Endothelial cell of umbilical vein (primary cell): ENCODE measurements around the gene PRIM2. TPM values are rescaled to one million over a fixed set of nuclear protein-coding genes. Genes with fewer than 3 reads are reported as not detected.
"Not testable (repeated sequence)": the region's sequence is repeated elsewhere in the genome, so short reads cannot be mapped to it uniquely, and the experiment has no call there.

Experiments
- BruUV-seq: library from RNA; stranded (reverse); fragments of 400-500 nt; replicated peaks from 2 replicates; lab custom pipeline; 2021; lab: Mats Ljungman, UMichigan
- CTCF ChIA-PET: fragments of 300-600, 350-600 bp; sonication (Branson Sonifier 250); formaldehyde crosslinking; loops from one replicate; lab custom pipeline; 2021; ENCODE audit warnings: antibody characterized with exemption, inconsistent platforms; lab: Charles Lee
- POLR2A ChIA-PET: fragments of 300-600, 350-600 bp; sonication (Branson Sonifier 250); formaldehyde crosslinking; loops from one replicate; lab custom pipeline; 2021; ENCODE audit warnings: antibody characterized with exemption, inconsistent platforms; lab: Charles Lee
- DNase-seq: peaks from one replicate; pipeline ENCODE4 v3.0.0-alpha.2; 2011; ENCODE audit warnings: low read depth, low spot score
- FAIRE-seq: peaks from 2 replicates; lab custom pipeline; 2011; peaks lifted over from hg19 to GRCh38; lab: Jason Lieb, UNC
- H2AFZ ChIP-seq: 2 replicates; pipeline ENCODE4 v1.6.0; 2012; ENCODE audit warnings: low read depth, low read length, control low read depth, inconsistent platforms
- H3K27ac ChIP-seq: 2 replicates; pipeline ENCODE4 v1.5.1; 2011; ENCODE audit warnings: low read depth, mild to moderate bottlenecking, control low read depth, low read length, moderate library complexity; ENCODE audit not compliant: insufficient read depth
- H3K27me3 ChIP-seq, 2 experiments: 2 replicates each; pipeline versions ENCODE4 v1.6.0 to v1.6.1; 2011; ENCODE audit warnings: low read length in 2 of 2, mixed read lengths in 1 of 2; ENCODE audit not compliant: control insufficient read depth in 2 of 2, insufficient read depth in 2 of 2
- H3K36me3 ChIP-seq, 2 experiments: 2 replicates in 1 of 2; 3 replicates in 1 of 2; pipeline ENCODE4 v1.5.1; 2011; ENCODE audit warnings: low read length in 2 of 2, mild to moderate bottlenecking in 1 of 2, moderate library complexity in 1 of 2; ENCODE audit not compliant: control insufficient read depth in 2 of 2, insufficient read depth in 2 of 2; ENCODE audit errors: extremely low read depth in 1 of 2
- H3K4me1 ChIP-seq: 3 replicates; pipeline ENCODE4 v1.5.1; 2011; ENCODE audit warnings: mild to moderate bottlenecking, low read length; ENCODE audit not compliant: control insufficient read depth, insufficient read depth; ENCODE audit errors: extremely low read depth
- H3K4me2 ChIP-seq: 2 replicates; pipeline ENCODE4 v1.6.1; 2011; ENCODE audit warnings: low read length, control low read depth, mixed read lengths; ENCODE audit not compliant: insufficient read depth
- H3K4me3 ChIP-seq, 3 experiments: fragments of 200-600 bp in 1 of 3; sonication (generic), shearing (Covaris generic) in 1 of 3; replicated peaks in 1 of 3; 2 replicates each; pipeline ENCODE4 v1.5.1; 2011 to 2016; ENCODE audit warnings: control low read depth in 3 of 3, low read length in 3 of 3, mild to moderate bottlenecking in 2 of 3, inconsistent platforms in 1 of 3, low read depth in 1 of 3, moderate library complexity in 1 of 3; ENCODE audit not compliant: insufficient read depth in 1 of 3
- H3K79me2 ChIP-seq: 2 replicates; pipeline ENCODE4 v1.6.0; 2012; ENCODE audit warnings: low read length, inconsistent platforms; ENCODE audit not compliant: control insufficient read depth, insufficient read depth
- H3K9ac ChIP-seq: replicated peaks from 2 replicates; pipeline ENCODE3; 2011; ENCODE audit warnings: low read length, control low read depth; ENCODE audit not compliant: insufficient read depth; ENCODE audit errors: extremely low read depth
- H3K9me1 ChIP-seq: replicated peaks from 3 replicates; pipeline ENCODE4 v1.6.0; 2011; ENCODE audit warnings: mild to moderate bottlenecking, low read length; ENCODE audit not compliant: control insufficient read depth, insufficient read depth; ENCODE audit errors: extremely low read depth
- H3K9me3 ChIP-seq: replicated peaks from 2 replicates; pipeline ENCODE4 v1.5.1; 2012; ENCODE audit warnings: low read length, inconsistent platforms; ENCODE audit not compliant: control insufficient read depth, insufficient read depth
- H4K20me1 ChIP-seq: replicated peaks from 2 replicates; pipeline ENCODE3; 2011; ENCODE audit warnings: mild to moderate bottlenecking, low read length; ENCODE audit not compliant: control insufficient read depth, insufficient read depth; ENCODE audit errors: extremely low read depth
- dilution Hi-C: fragments of 300-500 bp; cut with MboI; formaldehyde crosslinking; loops from one replicate; pipeline ENCODE4 v1.15.0; 2019; ENCODE audit warnings: low sequenced_read_pairs; ENCODE audit not compliant: extremely low pct_ligation_motif_present
- intact Hi-C: fragments of 100-400 bp; cut with micrococcal nuclease; formaldehyde crosslinking; loops from one replicate; pipeline ENCODE4 v1.10.0; 2022
- polyA plus RNA-seq, 4 experiments: library from polyadenylated mRNA; depleted of rRNA in 3 of 4; stranded (reverse) in 3 of 4; unstranded in 1 of 4; fragments of >200 nt; gene quantifications; 2 replicates each; pipeline versions ENCODE4 v1.2.1 to v1.2.3, GENCODE V29; 2011 to 2012; ENCODE audit warnings: missing spikeins in 1 of 4
- total RNA-seq: library from RNA; stranded (reverse); gene quantifications from 2 replicates; pipeline ENCODE4 v1.2.3, GENCODE V29; 2021

The PRIM2 gene
- total and polyA plus RNA-seq, 2 donors (not counting 3 experiments of a cell fraction or from before 2014, with no cell fraction given): 5.3 to 21.0 TPM

GRCh38 chr6:57610612-57611011 is 293.2 kb downstream of the PRIM2 start:
- H3K9ac ChIP-seq, H3K36me3 ChIP-seq, BruUV-seq, H3K9me3 ChIP-seq, H2AFZ ChIP-seq, POLR2A ChIA-PET, H3K27me3 ChIP-seq, dilution Hi-C loops, intact Hi-C loops, H3K4me3 ChIP-seq, FAIRE-seq, DNase-seq, CTCF ChIA-PET, H3K27ac ChIP-seq, H3K9me1 ChIP-seq, H4K20me1 ChIP-seq, H3K4me2 ChIP-seq, H3K79me2 ChIP-seq, H3K4me1 ChIP-seq: not testable (repeated sequence)

GRCh38 chr6:57618959-57619358 is 301.5 kb downstream of the PRIM2 start:
- DNase-seq, H3K36me3 ChIP-seq, H3K4me3 ChIP-seq, H3K9me1 ChIP-seq, H3K27ac ChIP-seq, H3K4me1 ChIP-seq, H3K27me3 ChIP-seq, intact Hi-C loops, BruUV-seq, H3K9ac ChIP-seq, H2AFZ ChIP-seq, dilution Hi-C loops, H3K4me2 ChIP-seq, POLR2A ChIA-PET, CTCF ChIA-PET, H4K20me1 ChIP-seq, H3K79me2 ChIP-seq, H3K9me3 ChIP-seq, FAIRE-seq: not testable (repeated sequence)

DNA sequence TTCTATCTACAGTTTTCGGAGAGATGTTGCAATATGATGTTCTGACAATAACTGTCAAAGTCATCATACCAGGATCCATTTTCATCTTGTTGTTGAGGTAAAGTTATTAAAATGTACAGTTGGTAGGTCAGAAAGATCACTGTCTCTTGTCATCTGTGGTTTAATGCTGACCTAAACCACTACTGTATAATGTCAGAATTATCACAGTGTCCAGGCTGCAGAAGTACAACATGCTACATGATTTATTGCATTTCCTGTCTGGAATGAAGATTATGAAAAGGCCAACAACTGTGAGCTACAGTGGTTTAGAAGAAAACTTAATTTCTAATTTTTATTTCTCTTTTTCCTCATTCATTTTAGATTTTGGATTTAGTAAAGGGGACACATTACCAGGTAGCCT is 314.3 kb downstream of the PRIM2 start:
- H2AFZ ChIP-seq, H3K79me2 ChIP-seq, POLR2A ChIA-PET, H3K9me1 ChIP-seq, H4K20me1 ChIP-seq, H3K27ac ChIP-seq, H3K4me2 ChIP-seq, CTCF ChIA-PET, intact Hi-C loops, dilution Hi-C loops, H3K27me3 ChIP-seq, H3K9ac ChIP-seq, DNase-seq, H3K4me3 ChIP-seq, H3K9me3 ChIP-seq, FAIRE-seq, BruUV-seq, H3K4me1 ChIP-seq, H3K36me3 ChIP-seq: not testable (repeated sequence)

- H3K36me3 ChIP-seq, H3K27ac ChIP-seq, H3K27me3 ChIP-seq, intact Hi-C loops, H3K4me3 ChIP-seq, H4K20me1 ChIP-seq, dilution Hi-C loops, H3K79me2 ChIP-seq, FAIRE-seq, H3K4me1 ChIP-seq, H3K4me2 ChIP-seq, CTCF ChIA-PET, POLR2A ChIA-PET, BruUV-seq, H2AFZ ChIP-seq, DNase-seq, H3K9me3 ChIP-seq, H3K9ac ChIP-seq, H3K9me1 ChIP-seq: not testable (repeated sequence)
Observed at GRCh38 chr6:57658526-57658925, 341.1 kb downstream of the PRIM2 start.
